Testis (tissue), 3 donors: Measurements from ENCODE around the gene PDE4B. TPM values are rescaled to one million over a fixed set of nuclear protein-coding genes. Genes with fewer than 3 reads are reported as not detected.
"Not testable (repeated sequence)": the region's sequence is repeated elsewhere in the genome, so short reads cannot be mapped to it uniquely, and the experiment has no call there.

Experiments used
- DNase-seq: peaks from one replicate; pipeline ENCODE4 v3.0.0-alpha.2; 2019
- H3K27ac ChIP-seq, 2 donors: fragments of 200-600 bp; sonication (generic); one replicate each; pipeline ENCODE4 v1.5.1; 2019
- H3K27me3 ChIP-seq: fragments of 200-600 bp; sonication (generic); one replicate; pipeline ENCODE4 v1.5.1; 2019
- H3K36me3 ChIP-seq: fragments of 200-600 bp; sonication (generic); one replicate; pipeline ENCODE4 v1.5.1; 2017; ENCODE audit warnings: low read depth; ENCODE audit errors: missing control alignments
- H3K4me1 ChIP-seq: fragments of 200-600 bp; sonication (generic); one replicate; pipeline ENCODE4 v1.5.1; 2019
- H3K4me3 ChIP-seq, 2 donors: fragments of 200-600 bp; sonication (generic); one replicate each; pipeline ENCODE4 v1.5.1; 2017 to 2019
- H3K9me3 ChIP-seq: fragments of 200-600 bp; sonication (generic); one replicate; pipeline ENCODE4 v1.5.1; 2017
- CTCF ChIP-seq, 3 experiments: fragments of 450-650 bp in 2 of 3; fragments of 200-600 bp in 1 of 3; sonication (generic) in 1 of 3; IDR thresholded peaks; one replicate each; pipeline ENCODE4 v1.5.1; 2016 to 2019; ENCODE audit warnings: antibody characterized with exemption in 3 of 3, mild to moderate bottlenecking in 2 of 3, moderate library complexity in 1 of 3
- POLR2A ChIP-seq: fragments of 450-650 bp; IDR thresholded peaks from one replicate; pipeline ENCODE4 v1.6.1; 2017; ENCODE audit warnings: antibody characterized with exemption, mild to moderate bottlenecking, moderate library complexity
- WGBS, 2 donors: methylation state at CpG; one replicate each; pipeline ENCODE4 v1.1.5; 2018; 5-methylcytosine and 5-hydroxymethylcytosine counted together
- intact Hi-C: fragments of 100-400 bp; cut with DNase I; formaldehyde crosslinking; loops from one replicate; pipeline ENCODE4 v1.15.1; 2023; ENCODE audit warnings: low total_unique reads
- polyA plus RNA-seq: library from polyadenylated mRNA; stranded (reverse); fragments of 350-450 nt; fragmentation: Illumina TruSeq; extraction: RNeasy Lipid Tissue Mini Kit (QIAGEN cat#74804); gene quantifications from one replicate; pipeline ENCODE4 v1.2.3, GENCODE V29; 2014; ENCODE audit warnings: low read depth, low replicate concordance; ENCODE audit not compliant: insufficient read depth
- total RNA-seq, 2 donors: library from RNA; depleted of rRNA; stranded (reverse); fragments of >200 nt; gene quantifications; one replicate each; pipeline ENCODE4 v1.2.3, GENCODE V29; 2016

The PDE4B gene
- total and polyA plus RNA-seq, 3 donors from 2014 or later, result 11.5 to 16.1 (median 12.4) TPM

- Histone ChIP-seq H3K4me1 (no peaks in the 10 kb centered on the region), H3K27ac (no peak overlapping the region), H3K9me3 (no peaks in the 10 kb centered on the region), H3K36me3 (no peaks in the 10 kb centered on the region), H3K4me3 (no peak overlapping the region), H3K27me3 (no peaks in the 10 kb centered on the region)
- WGBS, 2 donors, result 62 to 70% methylated on average over 3 of the region's 3 CpGs
- intact Hi-C loops, result no loop called here
- no peak for DNase-seq
- TF ChIP-seq POLR2A, result no peak
- no peak for TF ChIP-seq CTCF (IDR thresholded peaks at IDR 0.05)
Measured at GRCh38 chr1:66413838-66414175, 621.1 kb downstream of the PDE4B start.

- WGBS, 2 donors, result 69 to 75% methylated on average over 2 of the region's 2 CpGs
- no peaks in the 10 kb centered on the region for H3K4me1 ChIP-seq
- intact Hi-C loops, result no loop called here
- no peak for DNase-seq
- no peaks in the 10 kb centered on the region for H3K27me3 ChIP-seq
- no peak overlapping the region for H3K27ac ChIP-seq
- H3K36me3 ChIP-seq, result no peaks in the 10 kb centered on the region
- H3K9me3 ChIP-seq, result no peaks in the 10 kb centered on the region
- H3K4me3 ChIP-seq, result no peak overlapping the region
- TF ChIP-seq POLR2A (no peak), CTCF (IDR thresholded peaks at IDR 0.05) (no peak)
Measured at GRCh38 chr1:66415281-66415680, 622.6 kb downstream of the PDE4B start.

GRCh38 chr1:66415866-66416265 is 623.2 kb downstream of the PDE4B start:
- no peaks in the 10 kb centered on the region for H3K27me3 ChIP-seq
- WGBS, 2 donors, result 88% methylated on average over 1 of the region's 1 CpG
- H3K27ac ChIP-seq, result no peak overlapping the region
- no peaks in the 10 kb centered on the region for H3K36me3 ChIP-seq
- no peak for TF ChIP-seq POLR2A
- no peak for TF ChIP-seq CTCF (IDR thresholded peaks at IDR 0.05)
- DNase-seq, result no peak
- intact Hi-C loops, result no loop called here
- H3K9me3 ChIP-seq, result no peaks in the 10 kb centered on the region
- no peak overlapping the region for H3K4me3 ChIP-seq
- H3K4me1 ChIP-seq, result no peaks in the 10 kb centered on the region

GRCh38 chr1:66416295-66416694 is 623.6 kb downstream of the PDE4B start:
- no peak overlapping the region for H3K4me3 ChIP-seq
- WGBS, 2 donors, result 89 to 94% methylated on average over 3 of the region's 3 CpGs
- no peak for TF ChIP-seq POLR2A
- TF ChIP-seq CTCF (IDR thresholded peaks at IDR 0.05), result no peak
- no peak overlapping the region for H3K27ac ChIP-seq
- H3K27me3 ChIP-seq, result no peaks in the 10 kb centered on the region
- no peaks in the 10 kb centered on the region for H3K4me1 ChIP-seq
- H3K9me3 ChIP-seq, result no peaks in the 10 kb centered on the region
- intact Hi-C loops, result no loop called here
- no peak for DNase-seq
- H3K36me3 ChIP-seq, result no peaks in the 10 kb centered on the region

GRCh38 chr1:66418021-66418420 is 625.3 kb downstream of the PDE4B start:
- 96 to 100% methylated on average over 1 of the region's 1 CpG for WGBS, 2 donors
- no peak overlapping the region for H3K4me3 ChIP-seq
- H3K36me3 ChIP-seq, result no peaks in the 10 kb centered on the region
- no peaks in the 10 kb centered on the region for H3K4me1 ChIP-seq
- TF ChIP-seq POLR2A, result no peak
- no peak for TF ChIP-seq CTCF (IDR thresholded peaks at IDR 0.05)
- H3K27me3 ChIP-seq, result no peaks in the 10 kb centered on the region
- no peaks in the 10 kb centered on the region for H3K9me3 ChIP-seq
- DNase-seq, result no peak
- H3K27ac ChIP-seq, result no peak overlapping the region
- intact Hi-C loops, result no loop called here

- H3K4me1 ChIP-seq, H3K9me3 ChIP-seq, H3K27ac ChIP-seq, DNase-seq, H3K4me3 ChIP-seq, intact Hi-C loops, H3K36me3 ChIP-seq, H3K27me3 ChIP-seq: not testable (repeated sequence)
- WGBS, 2 donors, result 85 to 94% methylated on average over 3 of the region's 3 CpGs
Measured at GRCh38 chr1:66420171-66420570, 627.5 kb downstream of the PDE4B start.

- 86 to 95% methylated on average over 2 of the region's 2 CpGs for WGBS, 2 donors
- H3K27ac ChIP-seq, H3K27me3 ChIP-seq, intact Hi-C loops, DNase-seq, H3K4me1 ChIP-seq, H3K4me3 ChIP-seq, H3K9me3 ChIP-seq, H3K36me3 ChIP-seq: not testable (repeated sequence)
Measured at GRCh38 chr1:66420906-66421305, 628.2 kb downstream of the PDE4B start.
